Gastrocnemius medialis (tissue), 4 donors: Measurements from ENCODE around the gene SLC6A4.

ENCODE experiments used
- POLR2A ChIP-seq, 2 donors: fragments of 450-650 bp; IDR thresholded peaks; one replicate each; pipeline ENCODE4 v1.6.1; 2017; ENCODE audit warnings: antibody characterized with exemption in 2 of 2, mild to moderate bottlenecking in 2 of 2, moderate library complexity in 2 of 2
- TF ChIP-seq, protein P1 (sequence below), 5 experiments: fragments of 450-650 bp in 3 of 5; fragments of 200-600 bp in 2 of 5; sonication (generic) in 2 of 5; IDR thresholded peaks in 4 of 5; conservative IDR thresholded peaks in 1 of 5; 1 replicate in 4 of 5; 2 replicates in 1 of 5; pipeline ENCODE4 v1.5.1; 2016 to 2019; ENCODE audit warnings: antibody characterized with exemption in 5 of 5, mild to moderate bottlenecking in 3 of 5, moderate library complexity in 3 of 5

DNA sequence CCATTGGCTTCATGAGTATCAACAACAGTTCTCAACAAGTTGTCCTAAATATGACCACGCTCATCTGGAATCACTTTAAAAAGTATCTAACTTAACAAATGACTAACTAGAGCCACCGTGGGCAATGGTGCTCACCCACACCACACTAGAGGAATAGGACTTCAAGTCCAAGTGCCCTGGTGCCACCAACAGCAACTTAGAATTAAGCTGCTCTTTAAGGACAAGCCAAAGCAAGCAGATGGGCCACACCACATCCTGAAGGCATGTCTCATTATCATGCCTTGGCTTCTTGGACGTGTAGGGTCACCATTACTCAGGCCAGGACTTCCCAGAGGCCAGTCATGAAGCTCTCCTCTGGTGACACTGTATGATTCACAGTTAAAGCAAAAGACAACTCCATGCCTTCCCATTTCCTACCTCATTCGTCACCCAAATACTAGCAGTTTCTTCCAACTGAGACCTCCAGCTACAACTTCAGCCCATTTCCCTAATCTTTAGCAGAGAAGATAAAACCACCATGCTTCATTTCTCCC is 9.4 kb upstream of the SLC6A4 start:
- TF ChIP-seq, protein P1, sequence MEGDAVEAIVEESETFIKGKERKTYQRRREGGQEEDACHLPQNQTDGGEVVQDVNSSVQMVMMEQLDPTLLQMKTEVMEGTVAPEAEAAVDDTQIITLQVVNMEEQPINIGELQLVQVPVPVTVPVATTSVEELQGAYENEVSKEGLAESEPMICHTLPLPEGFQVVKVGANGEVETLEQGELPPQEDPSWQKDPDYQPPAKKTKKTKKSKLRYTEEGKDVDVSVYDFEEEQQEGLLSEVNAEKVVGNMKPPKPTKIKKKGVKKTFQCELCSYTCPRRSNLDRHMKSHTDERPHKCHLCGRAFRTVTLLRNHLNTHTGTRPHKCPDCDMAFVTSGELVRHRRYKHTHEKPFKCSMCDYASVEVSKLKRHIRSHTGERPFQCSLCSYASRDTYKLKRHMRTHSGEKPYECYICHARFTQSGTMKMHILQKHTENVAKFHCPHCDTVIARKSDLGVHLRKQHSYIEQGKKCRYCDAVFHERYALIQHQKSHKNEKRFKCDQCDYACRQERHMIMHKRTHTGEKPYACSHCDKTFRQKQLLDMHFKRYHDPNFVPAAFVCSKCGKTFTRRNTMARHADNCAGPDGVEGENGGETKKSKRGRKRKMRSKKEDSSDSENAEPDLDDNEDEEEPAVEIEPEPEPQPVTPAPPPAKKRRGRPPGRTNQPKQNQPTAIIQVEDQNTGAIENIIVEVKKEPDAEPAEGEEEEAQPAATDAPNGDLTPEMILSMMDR (IDR thresholded peaks at IDR 0.05 in 4 of 5, conservative IDR thresholded peaks at IDR 0.05 in 1 of 5): no peak
- TF ChIP-seq POLR2A (IDR thresholded peaks at IDR 0.05): no peak
